H1 (cell line): Measurements from ENCODE around the gene POLR3A. TPM values are rescaled to one million over a fixed set of nuclear protein-coding genes. Genes with fewer than 3 reads are reported as not detected.
A peak's percentile ranks its signal among the peaks of the same experiment; 100 is the strongest.

Experiments
- CTCF ChIA-PET: fragments of 300-600 bp; sonication (Branson Sonifier 250); formaldehyde crosslinking; loops from one replicate; lab custom pipeline; 2021; ENCODE audit not compliant: partially characterized antibody; lab: Charles Lee
- POLR2A ChIA-PET: fragments of 300-600 bp; sonication (Branson Sonifier 250); formaldehyde crosslinking; loops from one replicate; lab custom pipeline; 2021; ENCODE audit warnings: inconsistent platforms; ENCODE audit not compliant: partially characterized antibody; lab: Charles Lee
- DNase-seq, 2 experiments: peaks; one replicate each; pipeline versions ENCODE4 v3.0.0 to v3.0.0-alpha.2; 2010 to 2022; ENCODE audit warnings: low spot score in 2 of 2, low read depth in 1 of 2, mixed read lengths in 1 of 2
- FAIRE-seq: peaks from 2 replicates; lab custom pipeline; 2011; peaks lifted over from hg19 to GRCh38; lab: Jason Lieb, UNC
- H2AFZ ChIP-seq: 2 replicates; pipeline ENCODE4 v1.8.1; 2012; ENCODE audit warnings: low read length, inconsistent platforms
- H2AK5ac ChIP-seq: 2 replicates; pipeline ENCODE4 v1.6.1; 2013; ENCODE audit warnings: low read depth, low read length
- H2BK120ac ChIP-seq: replicated peaks from 2 replicates; pipeline ENCODE3; 2013; ENCODE audit warnings: low read depth, low read length, inconsistent platforms
- H2BK12ac ChIP-seq: 2 replicates; pipeline ENCODE4 v1.6.1; 2013; ENCODE audit warnings: low read depth, low read length
- H2BK15ac ChIP-seq: 2 replicates; pipeline ENCODE4 v1.6.1; 2013; ENCODE audit warnings: low read length
- H2BK20ac ChIP-seq: 2 replicates; pipeline ENCODE4 v1.6.1; 2013; ENCODE audit warnings: low read length
- H2BK5ac ChIP-seq: 2 replicates; pipeline ENCODE4 v1.6.1; 2013; ENCODE audit warnings: low read depth, low read length
- H3K14ac ChIP-seq: 2 replicates; pipeline ENCODE4 v1.6.1; 2013; ENCODE audit warnings: inconsistent platforms; ENCODE audit not compliant: insufficient read length
- H3K18ac ChIP-seq: 2 replicates; pipeline ENCODE4 v1.6.1; 2013; ENCODE audit warnings: low read length; ENCODE audit errors: extremely low read depth
- H3K23ac ChIP-seq: 2 replicates; pipeline ENCODE4 v1.6.1; 2013; ENCODE audit warnings: inconsistent platforms; ENCODE audit not compliant: insufficient read length
- H3K23me2 ChIP-seq: 2 replicates; pipeline ENCODE4 v1.6.1; 2013; ENCODE audit warnings: low read depth, low read length
- H3K27ac ChIP-seq: 2 replicates; pipeline ENCODE4 v1.6.1; 2011; ENCODE audit warnings: low read depth, low read length, inconsistent platforms
- H3K27me3 ChIP-seq, 4 experiments: replicated peaks in 1 of 4; 1 replicate in 1 of 4; 2 replicates in 3 of 4; pipeline versions ENCODE4 v1.6.1 to v1.8.1; 2011 to 2013; ENCODE audit warnings: low read length in 3 of 4, mild to moderate bottlenecking in 3 of 4, inconsistent platforms in 2 of 4, mixed read lengths in 2 of 4, moderate library complexity in 1 of 4; ENCODE audit not compliant: control insufficient read depth in 3 of 4, insufficient read depth in 3 of 4; ENCODE audit errors: extremely low read depth in 1 of 4
- H3K36me3 ChIP-seq, 4 experiments: 2 replicates each; pipeline versions ENCODE4 v1.6.1 to v1.8.1; 2011 to 2013; ENCODE audit warnings: mild to moderate bottlenecking in 4 of 4, low read length in 3 of 4, moderate library complexity in 2 of 4, control low read depth in 1 of 4, inconsistent platforms in 1 of 4; ENCODE audit not compliant: insufficient read depth in 4 of 4, control insufficient read depth in 2 of 4
- H3K4ac ChIP-seq: replicated peaks from 2 replicates; pipeline ENCODE3; 2013; ENCODE audit warnings: low read length, low read depth, mixed read lengths, inconsistent platforms; ENCODE audit not compliant: insufficient read length
- H3K4me1 ChIP-seq, 4 experiments: replicated peaks in 1 of 4; 1 replicate in 1 of 4; 2 replicates in 3 of 4; pipeline versions ENCODE4 v1.6.1 to v1.8.1; 2011 to 2013; ENCODE audit warnings: low read length in 3 of 4, inconsistent platforms in 2 of 4, mixed read lengths in 1 of 4; ENCODE audit not compliant: insufficient read depth in 4 of 4, control insufficient read depth in 3 of 4
- H3K4me2 ChIP-seq, 2 experiments: 2 replicates each; pipeline versions ENCODE4 v1.6.1 to v1.8.1; 2011 to 2013; ENCODE audit warnings: low read depth in 2 of 2, low read length in 2 of 2, control low read depth in 1 of 2, inconsistent platforms in 1 of 2, mild to moderate bottlenecking in 1 of 2; ENCODE audit not compliant: insufficient read depth in 1 of 2
- H3K4me3 ChIP-seq, 4 experiments: fragments of 200-600, 300-600 bp in 1 of 4; sonication (generic), shearing (Covaris generic), sonication (Bioruptor Twin) in 1 of 4; 2 replicates each; pipeline versions ENCODE4 v1.5.1 to v1.8.1; 2011 to 2016; ENCODE audit warnings: low read length in 4 of 4, low read depth in 3 of 4, control low read depth in 2 of 4, inconsistent platforms in 2 of 4, mild to moderate bottlenecking in 2 of 4, mixed read lengths in 1 of 4, moderate library complexity in 1 of 4; ENCODE audit not compliant: insufficient read depth in 2 of 4; ENCODE audit errors: extremely low read depth in 1 of 4
- H3K56ac ChIP-seq: replicated peaks from 2 replicates; pipeline ENCODE3; 2013; ENCODE audit warnings: low read depth, mild to moderate bottlenecking, mixed read lengths, low read length, inconsistent platforms; ENCODE audit not compliant: insufficient read length
- H3K79me1 ChIP-seq: 2 replicates; pipeline ENCODE4 v1.6.1; 2013; ENCODE audit warnings: low read depth, low read length, control low read depth
- H3K79me2 ChIP-seq, 2 experiments: 2 replicates each; pipeline versions ENCODE4 v1.6.1 to v1.8.1; 2012 to 2013; ENCODE audit warnings: low read length in 2 of 2, mild to moderate bottlenecking in 2 of 2, inconsistent platforms in 1 of 2; ENCODE audit not compliant: insufficient read depth in 2 of 2, control insufficient read depth in 1 of 2
- H3K9ac ChIP-seq, 4 experiments: replicated peaks in 1 of 4; 1 replicate in 1 of 4; 2 replicates in 3 of 4; pipeline versions ENCODE4 v1.6.1 to v1.8.1; 2011 to 2013; ENCODE audit warnings: low read depth in 3 of 4, low read length in 3 of 4, control low read depth in 2 of 4, mild to moderate bottlenecking in 2 of 4, moderate library complexity in 2 of 4, inconsistent platforms in 1 of 4; ENCODE audit errors: extremely low read depth in 1 of 4
- H3K9me3 ChIP-seq, 2 experiments: 2 replicates each; pipeline versions ENCODE4 v1.6.1 to v1.8.1; 2012 to 2013; ENCODE audit warnings: mild to moderate bottlenecking in 2 of 2, moderate library complexity in 2 of 2, control low read depth in 1 of 2, inconsistent platforms in 1 of 2, low read depth in 1 of 2, low read length in 1 of 2, mixed read lengths in 1 of 2; ENCODE audit not compliant: insufficient read depth in 2 of 2
- H4K20me1 ChIP-seq, 2 experiments: replicated peaks in 1 of 2; 2 replicates each; pipeline versions ENCODE3 to v1.8.1; 2011 to 2013; ENCODE audit warnings: inconsistent platforms in 2 of 2, low read length in 2 of 2, mild to moderate bottlenecking in 1 of 2; ENCODE audit not compliant: insufficient read depth in 2 of 2, control insufficient read depth in 1 of 2
- H4K5ac ChIP-seq: 2 replicates; pipeline ENCODE4 v1.6.1; 2013; ENCODE audit warnings: low read length, low read depth, mixed read lengths, inconsistent platforms; ENCODE audit not compliant: insufficient read length
- H4K8ac ChIP-seq: 2 replicates; pipeline ENCODE4 v1.8.0; 2013; ENCODE audit warnings: mild to moderate bottlenecking, moderate library complexity, low read length, inconsistent platforms; ENCODE audit not compliant: insufficient read depth; ENCODE audit errors: extremely low read depth
- H4K91ac ChIP-seq: replicated peaks from 2 replicates; pipeline ENCODE3; 2013; ENCODE audit warnings: low read length, mixed read lengths, inconsistent platforms; ENCODE audit not compliant: insufficient read length
- TAF7 ChIP-seq: optimal IDR thresholded peaks from 2 replicates; pipeline ENCODE3; 2011; ENCODE audit warnings: low read depth, mild to moderate bottlenecking, inconsistent platforms, low read length, moderate library complexity, borderline replicate concordance
- WGBS, 2 experiments: shearing (Covaris generic) in 1 of 2; methylation state at CpG; one replicate each; pipeline versions ENCODE4 v1.1.6 to v1.1.7; 2013 to 2015; ENCODE audit warnings: low lambda C conversion rate in 2 of 2, mixed read lengths in 2 of 2, inconsistent platforms in 1 of 2, low coverage in 1 of 2, missing lambda C conversion rate in 1 of 2; ENCODE audit not compliant: insufficient replicate concordance in 2 of 2, insufficient coverage in 1 of 2, insufficient read length in 1 of 2; ENCODE audit errors: extremely low coverage in 1 of 2, missing lambda C conversion rate in 1 of 2; 5-methylcytosine and 5-hydroxymethylcytosine counted together
- polyA plus RNA-seq, 7 experiments: library from polyadenylated mRNA; depleted of rRNA in 3 of 7; stranded (reverse) in 5 of 7; unstranded in 2 of 7; fragments of >200 nt in 5 of 7; fragments of 200-250 nt in 2 of 7; gene quantifications; 1 replicate in 5 of 7; 2 replicates in 1 of 7; 4 replicates in 1 of 7; pipeline versions ENCODE4 v1.2.1 to v1.2.3, GENCODE V29; 2011 to 2013; ENCODE audit warnings: missing spikeins in 2 of 7, mixed read lengths in 2 of 7
- total RNA-seq: library from RNA; stranded (reverse); fragmentation: NEBNext Ultra II Directional; extraction: Animal tissue kit (Norgen Biotek cat#: 25700); gene quantifications from 2 replicates; pipeline ENCODE4 v1.2.1, GENCODE V29; 2021

POLR3A gene
- total and polyA plus RNA-seq, 2 of the 8 experiments (the other 6 are each of a cell fraction or from before 2014, with no cell fraction given): 11.3 to 38.6 TPM

DNA sequence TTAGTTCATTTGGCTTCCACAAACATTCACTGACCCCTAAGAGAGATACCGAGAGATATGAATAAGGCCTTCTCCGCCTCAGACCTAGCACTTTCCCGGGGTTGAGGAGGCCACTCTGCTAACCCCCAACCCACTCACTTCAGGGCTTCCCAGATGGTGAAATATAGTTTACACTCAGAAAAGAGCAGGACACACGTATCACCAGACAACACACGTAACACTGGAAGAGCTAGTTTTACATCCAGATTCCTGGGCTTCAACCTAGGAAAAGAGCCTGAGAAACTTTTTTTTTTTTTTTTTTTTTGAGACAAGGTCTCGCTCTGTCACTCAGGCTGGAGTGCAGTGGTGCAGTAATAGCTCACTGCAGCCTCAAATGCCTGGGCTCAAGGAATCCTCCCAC is 87.5 kb downstream of the POLR3A start:
- Histone ChIP-seq H3K4ac (no peak overlapping the region), H3K4me1 (peaks cover 0 to 8% (median 2%) of the 10 kb centered on the region in 4 experiments; a peak in 4 of 7 replicates), H3K9me3 (no peaks in the 10 kb centered on the region), H3K79me1 (no peaks in the 10 kb centered on the region), H4K91ac (no peak overlapping the region), H3K79me2 (no peaks in the 10 kb centered on the region), H3K18ac (no peak overlapping the region), H2BK120ac (no peak overlapping the region), H3K4me3 (no peak overlapping the region), H2AFZ (no peak overlapping the region), H4K8ac (no peak overlapping the region), H3K27me3 (no peaks in the 10 kb centered on the region), H2BK20ac (no peak overlapping the region), H2BK5ac (no peak overlapping the region), H3K23me2 (no peaks in the 10 kb centered on the region), H2BK15ac (no peak overlapping the region), H3K56ac (no peak overlapping the region), H3K4me2 (no peak overlapping the region), H3K27ac (no peak overlapping the region), H4K5ac (no peak overlapping the region), H4K20me1 (no peaks in the 10 kb centered on the region), H2AK5ac (no peak overlapping the region), H3K14ac (no peak overlapping the region), H2BK12ac (peak overlapping the region; percentile 33; the same call in 1 of the 2 replicates), H3K36me3 (no peaks in the 10 kb centered on the region), H3K9ac (no peak overlapping the region), H3K23ac (no peak overlapping the region)
- POLR2A ChIA-PET: interaction anchor here (0.7 to 1.5 kb wide), 4 partner anchors 13 to 53 kb away, joined by 3 read pairs; partner anchors contain the start of gene DLG5
- 93% methylated on average over 6 of the region's 6 CpGs; no CpG with 5 or more reads in 1 of the 2 experiments for WGBS, 2 experiments
- CTCF ChIA-PET: interaction anchor here (1.4 to 3.2 kb wide), 6 partner anchors 14 to 95 kb away, joined by 4 to 9 read pairs (median 6); partner anchors contain the start of gene DLG5
- FAIRE-seq (no peak), DNase-seq (no peak)
- TF ChIP-seq TAF7: no peak
